Measurements from ENCODE around the gene DST.

- TF ChIP-seq CTCF (conservative IDR thresholded peaks at IDR 0.05; ENCODE audit: low read depth, low read length): no peak
- no peak for TF ChIP-seq EZH2 (IDR thresholded peaks at IDR 0.05; ENCODE audit: borderline replicate concordance, low read depth, low read length, poor library complexity, severe bottlenecking)
These were observed 48.0 kb upstream of the DST start for GRCh38 chr6:56690519-56691285.
